ENCODE data around the gene TNS3.

DNA sequence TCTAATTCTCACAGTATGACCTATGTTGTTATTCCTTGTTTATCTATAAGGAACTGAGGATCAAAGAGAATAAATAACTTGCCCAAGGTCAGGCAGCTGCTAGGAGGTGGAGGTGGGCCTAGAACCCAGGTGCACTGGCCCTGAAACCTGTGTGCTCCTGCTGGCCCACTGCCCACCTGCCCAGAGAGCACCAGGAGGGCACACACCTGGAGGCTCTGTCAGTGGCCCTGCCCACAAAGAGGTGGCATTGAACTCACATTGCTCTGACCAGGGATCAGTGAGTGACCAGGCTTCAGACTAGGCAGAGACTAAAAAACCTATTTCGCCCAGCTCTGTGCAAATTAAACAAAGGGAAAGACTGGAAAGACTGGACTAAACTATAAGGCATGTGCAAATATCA, 210.6 kb downstream of the TNS3 start:
- no peak for TF ChIP-seq ERF (CRISPR knock-in tag; IDR thresholded peaks at IDR 0.05)
- no peak for TF ChIP-seq GTF2F1 (IDR thresholded peaks at IDR 0.05; ENCODE audit: low read depth, low read length)
- TF ChIP-seq POLR2AphosphoS2 (IDR thresholded peaks at IDR 0.05; ENCODE audit: low read length) = no peak
- TF ChIP-seq POLR2AphosphoS5 (IDR thresholded peaks at IDR 0.05; ENCODE audit: control insufficient read depth, insufficient read depth, low read depth, low read length) = no peak
- TF ChIP-seq CHD1 (IDR thresholded peaks at IDR 0.05; ENCODE audit: low read length) = no peak
- TF ChIP-seq, protein P1, sequence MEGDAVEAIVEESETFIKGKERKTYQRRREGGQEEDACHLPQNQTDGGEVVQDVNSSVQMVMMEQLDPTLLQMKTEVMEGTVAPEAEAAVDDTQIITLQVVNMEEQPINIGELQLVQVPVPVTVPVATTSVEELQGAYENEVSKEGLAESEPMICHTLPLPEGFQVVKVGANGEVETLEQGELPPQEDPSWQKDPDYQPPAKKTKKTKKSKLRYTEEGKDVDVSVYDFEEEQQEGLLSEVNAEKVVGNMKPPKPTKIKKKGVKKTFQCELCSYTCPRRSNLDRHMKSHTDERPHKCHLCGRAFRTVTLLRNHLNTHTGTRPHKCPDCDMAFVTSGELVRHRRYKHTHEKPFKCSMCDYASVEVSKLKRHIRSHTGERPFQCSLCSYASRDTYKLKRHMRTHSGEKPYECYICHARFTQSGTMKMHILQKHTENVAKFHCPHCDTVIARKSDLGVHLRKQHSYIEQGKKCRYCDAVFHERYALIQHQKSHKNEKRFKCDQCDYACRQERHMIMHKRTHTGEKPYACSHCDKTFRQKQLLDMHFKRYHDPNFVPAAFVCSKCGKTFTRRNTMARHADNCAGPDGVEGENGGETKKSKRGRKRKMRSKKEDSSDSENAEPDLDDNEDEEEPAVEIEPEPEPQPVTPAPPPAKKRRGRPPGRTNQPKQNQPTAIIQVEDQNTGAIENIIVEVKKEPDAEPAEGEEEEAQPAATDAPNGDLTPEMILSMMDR (IDR thresholded peaks at IDR 0.05 in 2 of 3, conservative IDR thresholded peaks at IDR 0.05 in 1 of 3; ENCODE audit: insufficient read depth in 2 of 3, low read depth in 1 of 3, low read length in 3 of 3) = no peak
- TF ChIP-seq ZNF232 (CRISPR knock-in tag; IDR thresholded peaks at IDR 0.05) = no peak
- no peak for TF ChIP-seq RREB1 (CRISPR knock-in tag; IDR thresholded peaks at IDR 0.05)
- no peak for TF ChIP-seq CBFB (CRISPR knock-in tag; IDR thresholded peaks at IDR 0.05)
- no peak for TF ChIP-seq ZBTB33 (CRISPR knock-in tag; IDR thresholded peaks at IDR 0.05)
- TF ChIP-seq FOSL1 (tag; conservative IDR thresholded peaks at IDR 0.05) = no peak
- TF ChIP-seq BHLHE40 (IDR thresholded peaks at IDR 0.05; ENCODE audit: low read length) = no peak
- TF ChIP-seq ZBTB34 (CRISPR knock-in tag; IDR thresholded peaks at IDR 0.05) = no peak
